Fibroblast of lung (primary cell): ENCODE data around the gene UBAC1.

ENCODE experiments used
- CTCF ChIP-seq, 2 donors: IDR thresholded peaks in 1 of 2; conservative IDR thresholded peaks in 1 of 2; 1 replicate in 1 of 2; 2 replicates in 1 of 2; pipeline ENCODE4 v1.5.1; 2011 to 2012; ENCODE audit warnings: low read length in 2 of 2, control low read depth in 1 of 2, inconsistent platforms in 1 of 2, low read depth in 1 of 2, mild to moderate bottlenecking in 1 of 2
- EZH2 ChIP-seq: IDR thresholded peaks from 2 replicates; pipeline ENCODE4 v1.5.1; 2012; ENCODE audit warnings: low read length, control low read depth, mild to moderate bottlenecking; ENCODE audit errors: missing control alignments

- TF ChIP-seq CTCF (conservative IDR thresholded peaks at IDR 0.05 in 1 of 2, IDR thresholded peaks at IDR 0.05 in 1 of 2; ENCODE audit: low read depth in 1 of 2, low read length in 2 of 2) (no peak), EZH2 (no peak)
Measured at GRCh38 chr9:135978642-135979546, 17.7 kb upstream of the UBAC1 start.
